HG03565 (cell line): ENCODE results near the gene TEF.

ENCODE experiments used
- ATAC-seq: cut with Tn5 transposase; IDR thresholded peaks from one replicate; pipeline ENCODE4 v1.9.1; 2021; ENCODE audit warnings: mild to moderate bottlenecking, moderate library complexity; ENCODE audit not compliant: unreplicated experiment

Gene TEF

GRCh38 chr22:41353862-41354575, 27.7 kb upstream of the TEF start:
- no peak for ATAC-seq

DNA sequence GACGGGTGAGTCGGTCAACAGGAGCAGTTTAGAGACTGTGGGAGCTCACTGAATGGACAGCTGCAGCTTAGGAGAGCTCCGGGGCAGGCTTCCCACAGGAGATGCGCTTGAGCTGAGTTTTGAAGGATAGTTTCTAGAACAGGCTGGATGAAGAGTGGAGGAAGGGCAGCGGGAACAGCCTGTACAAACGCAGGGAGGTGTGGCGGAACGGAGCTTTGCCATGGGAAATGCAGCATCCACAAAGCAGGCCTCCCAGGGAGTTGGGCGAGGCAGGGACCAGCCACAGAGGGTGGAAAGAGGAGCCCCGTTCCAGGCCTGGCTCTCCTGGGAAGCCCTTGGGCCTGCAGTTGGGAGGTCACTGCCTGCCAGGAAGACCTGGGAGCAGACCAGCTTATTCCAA, 26.8 kb upstream of the TEF start:
- ATAC-seq = no peak

- no peak for ATAC-seq
Measured at GRCh38 chr22:41355895-41356294, 25.8 kb upstream of the TEF start.

DNA sequence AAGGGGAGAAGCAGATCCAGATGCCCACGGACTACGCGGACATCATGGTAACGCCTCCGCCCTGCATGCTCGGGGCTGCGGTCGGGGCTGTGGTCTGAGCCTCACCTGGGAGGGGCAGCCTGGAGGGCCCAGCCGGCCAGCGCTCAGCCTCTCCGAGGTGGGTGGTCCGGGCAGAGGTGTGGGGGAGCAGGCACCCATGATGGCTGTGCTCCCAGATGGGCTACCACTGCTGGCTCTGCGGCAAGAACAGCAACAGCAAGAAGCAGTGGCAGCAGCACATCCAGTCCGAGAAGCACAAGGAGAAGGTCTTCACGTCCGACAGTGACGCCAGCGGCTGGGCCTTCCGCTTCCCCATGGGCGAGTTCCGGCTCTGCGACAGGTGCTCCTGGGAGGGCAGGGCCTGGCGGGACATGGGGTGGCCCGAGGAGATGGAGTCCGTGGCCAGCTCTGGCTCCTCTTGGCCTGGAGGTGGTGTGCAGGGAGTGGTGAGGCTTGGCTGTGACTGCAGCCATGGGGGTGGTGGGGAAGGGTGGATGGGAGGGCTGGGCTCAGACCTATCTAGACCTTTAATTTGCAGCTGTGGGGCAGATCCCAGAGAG, 25.2 kb upstream of the TEF start:
- no peak for ATAC-seq

GRCh38 chr22:41357191-41357590, 24.6 kb upstream of the TEF start:
- ATAC-seq = no peak

- ATAC-seq = no peak
Measured at GRCh38 chr22:41358927-41359326, 22.8 kb upstream of the TEF start.

- no peak for ATAC-seq
Measured at GRCh38 chr22:41359376-41359775, 22.4 kb upstream of the TEF start.

DNA sequence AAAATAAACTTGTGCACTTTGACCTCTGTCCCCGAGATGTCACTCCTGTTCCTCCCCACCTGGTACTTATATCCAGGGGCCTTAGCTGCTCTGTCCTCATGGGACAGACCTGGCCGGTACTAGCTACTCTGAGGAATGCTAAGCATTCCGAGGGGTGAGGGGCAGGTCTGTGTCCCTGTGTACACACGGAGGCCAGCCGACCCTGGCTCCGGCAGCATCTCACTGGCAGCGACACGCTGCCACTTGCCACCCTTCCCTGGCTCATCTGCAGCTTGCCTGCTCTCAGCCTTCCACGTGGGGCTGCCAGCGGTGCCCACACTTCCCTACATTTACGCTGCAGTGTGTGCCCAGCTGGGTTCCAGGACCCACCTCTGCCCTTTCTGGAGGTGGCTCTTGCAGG, 21.6 kb upstream of the TEF start:
- ATAC-seq = no peak

DNA sequence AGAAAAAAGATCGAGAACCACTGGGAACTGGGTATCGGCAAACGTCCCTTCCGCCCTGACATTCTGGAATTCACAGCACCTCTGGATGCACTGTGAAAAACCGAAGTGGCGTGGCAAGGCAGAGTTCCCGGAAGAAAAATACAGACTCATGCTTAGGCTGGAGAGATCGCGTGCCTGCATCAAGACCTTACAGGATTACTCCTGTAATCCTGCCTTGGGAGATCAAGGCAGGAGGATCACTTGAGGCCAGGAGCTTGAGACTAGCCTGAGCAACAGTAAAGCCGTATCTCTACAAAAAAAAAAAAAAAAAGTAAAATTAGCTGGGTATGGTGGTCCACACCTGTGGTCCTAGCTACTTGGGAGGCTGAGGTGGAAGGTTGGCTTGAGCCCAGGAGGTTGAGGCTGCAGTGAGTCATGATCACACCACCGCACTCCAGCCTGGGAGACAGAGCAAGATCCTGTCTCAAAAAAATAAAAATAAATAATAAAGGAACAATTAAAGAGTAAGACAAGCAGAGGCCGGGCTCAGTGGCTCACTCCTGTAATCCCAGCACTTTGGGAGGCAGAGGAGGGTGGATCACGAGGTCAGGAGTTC, 19.9 kb upstream of the TEF start:
- ATAC-seq = no peak

GRCh38 chr22:41362615-41363014, 19.1 kb upstream of the TEF start:
- ATAC-seq = no peak

GRCh38 chr22:41364233-41364632, 17.5 kb upstream of the TEF start:
- ATAC-seq = no peak

- ATAC-seq = no peak
Measured at GRCh38 chr22:41364955-41365354, 16.8 kb upstream of the TEF start.

- ATAC-seq = no peak
Measured at GRCh38 chr22:41365425-41365824, 16.3 kb upstream of the TEF start.

DNA sequence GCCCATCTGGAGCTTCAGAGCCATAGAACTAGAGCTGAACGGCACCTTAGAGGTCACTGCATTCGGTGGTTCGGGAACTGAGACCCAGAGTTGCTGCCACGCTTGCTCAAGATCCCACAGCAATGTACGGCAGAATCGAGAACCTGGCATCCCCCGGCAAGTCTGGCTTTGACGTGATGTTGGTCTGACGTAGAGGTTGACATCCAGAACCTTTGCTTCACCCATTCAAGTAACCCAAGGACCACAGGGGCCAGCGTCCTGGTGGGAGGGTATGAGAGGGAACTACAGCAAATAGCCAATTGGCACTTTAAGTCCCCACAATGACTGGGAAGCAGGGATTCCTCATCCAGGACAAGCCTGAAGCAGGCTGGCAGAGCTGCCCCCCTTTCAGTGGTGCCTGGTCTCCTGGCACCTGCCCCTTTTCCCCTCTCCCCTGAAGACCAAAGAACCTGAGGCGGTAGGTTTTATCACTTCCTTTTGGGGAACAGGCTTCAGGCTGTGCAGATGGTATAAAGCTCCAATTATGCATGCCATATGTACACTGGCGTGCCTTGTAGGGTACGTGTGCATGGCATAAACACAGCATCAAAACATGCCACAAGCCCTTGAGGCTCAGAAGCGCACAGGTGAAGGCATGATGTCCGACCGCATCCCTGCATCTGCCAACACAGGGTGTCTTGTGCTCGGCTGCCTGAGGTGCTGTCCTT, 15.3 kb upstream of the TEF start:
- ATAC-seq = no peak

GRCh38 chr22:41367039-41367679, 14.6 kb upstream of the TEF start:
- ATAC-seq = no peak

- no peak for ATAC-seq
Measured at GRCh38 chr22:41367680-41368542, 13.8 kb upstream of the TEF start.

- ATAC-seq = no peak
Measured at GRCh38 chr22:41368543-41369423, 13.0 kb upstream of the TEF start.

- ATAC-seq = no peak
Measured at GRCh38 chr22:41369424-41369745, 12.4 kb upstream of the TEF start.

GRCh38 chr22:41369837-41370236, 11.9 kb upstream of the TEF start:
- ATAC-seq = no peak

GRCh38 chr22:41377846-41378245, 3.9 kb upstream of the TEF start:
- no peak for ATAC-seq
